ENCODE measurements around the gene RMP24.
"Not testable (repeated sequence)": the region's sequence is repeated elsewhere in the genome, so short reads cannot be mapped to it uniquely, and the experiment has no call there.

The RMP24 gene

GRCh38 chr18:35972197-35973000 lies at the start of gene RMP24:
Gene RMP24, plus strand, starts transcription at chr18:35972679.
- peak; percentile 88 to 90 for DNase-seq (ENCODE audit: low read depth in 2 of 2)

GRCh38 chr18:35923939-35924684 lies 48.4 kb upstream of the RMP24 start:
- DNase-seq (ENCODE audit: low read depth in 2 of 2) = no peak

- DNase-seq (ENCODE audit: low read depth in 2 of 2) = no peak
Measured at GRCh38 chr18:35926884-35927283, 45.6 kb upstream of the RMP24 start.

GRCh38 chr18:35927430-35927829 lies 45.0 kb upstream of the RMP24 start:
- no peak for DNase-seq (ENCODE audit: low read depth in 2 of 2)

- DNase-seq (ENCODE audit: low read depth in 2 of 2) = no peak
Measured at GRCh38 chr18:35933982-35934381, 38.5 kb upstream of the RMP24 start.

- DNase-seq (ENCODE audit: low read depth in 2 of 2) = no peak
Measured at GRCh38 chr18:35934891-35935290, 37.6 kb upstream of the RMP24 start.

- DNase-seq (ENCODE audit: low read depth in 2 of 2) = no peak
Measured at GRCh38 chr18:35935805-35936204, 36.7 kb upstream of the RMP24 start.

GRCh38 chr18:35936951-35937350 lies 35.5 kb upstream of the RMP24 start:
- DNase-seq (ENCODE audit: low read depth in 2 of 2) = no peak

- DNase-seq (ENCODE audit: low read depth in 2 of 2) = no peak
Measured at GRCh38 chr18:35938158-35938557, 34.3 kb upstream of the RMP24 start.

- DNase-seq (ENCODE audit: low read depth in 2 of 2) = no peak
Measured at GRCh38 chr18:35938562-35938961, 33.9 kb upstream of the RMP24 start.

- no peak for DNase-seq (ENCODE audit: low read depth in 2 of 2)
Measured at GRCh38 chr18:35939138-35939537, 33.3 kb upstream of the RMP24 start.

GRCh38 chr18:35941299-35941698 lies 31.2 kb upstream of the RMP24 start:
- no peak for DNase-seq (ENCODE audit: low read depth in 2 of 2)

- no peak for DNase-seq (ENCODE audit: low read depth in 2 of 2)
Measured at GRCh38 chr18:35942133-35942532, 30.3 kb upstream of the RMP24 start.

GRCh38 chr18:35942661-35943060 lies 29.8 kb upstream of the RMP24 start:
- DNase-seq (ENCODE audit: low read depth in 2 of 2) = no peak

- no peak for DNase-seq (ENCODE audit: low read depth in 2 of 2)
Measured at GRCh38 chr18:35948080-35948479, 24.4 kb upstream of the RMP24 start.

- DNase-seq (ENCODE audit: low read depth in 2 of 2) = no peak
Measured at GRCh38 chr18:35949090-35949489, 23.4 kb upstream of the RMP24 start.

GRCh38 chr18:35949903-35950627 lies 22.4 kb upstream of the RMP24 start:
- peak; percentile 14 to 27 for DNase-seq (ENCODE audit: low read depth in 2 of 2)

- DNase-seq (ENCODE audit: low read depth in 2 of 2) = no peak
Measured at GRCh38 chr18:35950628-35950982, 21.9 kb upstream of the RMP24 start.

GRCh38 chr18:35953688-35954087 lies 18.8 kb upstream of the RMP24 start:
- no peak for DNase-seq (ENCODE audit: low read depth in 2 of 2)

- no peak for DNase-seq (ENCODE audit: low read depth in 2 of 2)
Measured at GRCh38 chr18:35956226-35956625, 16.3 kb upstream of the RMP24 start.

- no peak for DNase-seq (ENCODE audit: low read depth in 2 of 2)
Measured at GRCh38 chr18:35962320-35962719, 10.2 kb upstream of the RMP24 start.

GRCh38 chr18:35964319-35964718 lies 8.2 kb upstream of the RMP24 start:
- no peak for DNase-seq (ENCODE audit: low read depth in 2 of 2)

- DNase-seq (ENCODE audit: low read depth in 2 of 2) = not testable (repeated sequence)
Measured at GRCh38 chr18:35967866-35968265, 4.6 kb upstream of the RMP24 start.

Data from stimulated activated CD8-positive, alpha-beta memory T cell treated with anti-CD3 and anti-CD28 coated beads, Interleukin-7, amount 100 ng/mL, for 4 hours (primary cell).